ENCODE data around the gene PLCG2.
A peak's percentile ranks its signal among the peaks of the same experiment; 100 is the strongest.

PLCG2 gene

GRCh38 chr16:81778861-81779535 is at the start of gene PLCG2:
Gene PLCG2 (plus strand): TSS chr16:81779291. CDS start chr16:81785990, 6,699 bp downstream.
- DNase-seq (ENCODE audit: extremely low spot score): peak; percentile 92
- POLR2A ChIA-PET: interaction anchor here (0.8 to 1.8 kb wide), 5 partner anchors 8 to 45 kb away, joined by 3 to 7 read pairs (median 5); no protein-coding TSS in a partner anchor
- TF ChIP-seq, protein P1, sequence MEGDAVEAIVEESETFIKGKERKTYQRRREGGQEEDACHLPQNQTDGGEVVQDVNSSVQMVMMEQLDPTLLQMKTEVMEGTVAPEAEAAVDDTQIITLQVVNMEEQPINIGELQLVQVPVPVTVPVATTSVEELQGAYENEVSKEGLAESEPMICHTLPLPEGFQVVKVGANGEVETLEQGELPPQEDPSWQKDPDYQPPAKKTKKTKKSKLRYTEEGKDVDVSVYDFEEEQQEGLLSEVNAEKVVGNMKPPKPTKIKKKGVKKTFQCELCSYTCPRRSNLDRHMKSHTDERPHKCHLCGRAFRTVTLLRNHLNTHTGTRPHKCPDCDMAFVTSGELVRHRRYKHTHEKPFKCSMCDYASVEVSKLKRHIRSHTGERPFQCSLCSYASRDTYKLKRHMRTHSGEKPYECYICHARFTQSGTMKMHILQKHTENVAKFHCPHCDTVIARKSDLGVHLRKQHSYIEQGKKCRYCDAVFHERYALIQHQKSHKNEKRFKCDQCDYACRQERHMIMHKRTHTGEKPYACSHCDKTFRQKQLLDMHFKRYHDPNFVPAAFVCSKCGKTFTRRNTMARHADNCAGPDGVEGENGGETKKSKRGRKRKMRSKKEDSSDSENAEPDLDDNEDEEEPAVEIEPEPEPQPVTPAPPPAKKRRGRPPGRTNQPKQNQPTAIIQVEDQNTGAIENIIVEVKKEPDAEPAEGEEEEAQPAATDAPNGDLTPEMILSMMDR (IDR thresholded peaks at IDR 0.05; ENCODE audit: control extremely low read depth, extremely low read depth, low read depth, missing control alignments): no peak
- CTCF ChIA-PET: interaction anchor here (0.9 to 3.7 kb wide), 12 partner anchors 10 to 107 kb away, joined by 3 to 11 read pairs (median 6); no protein-coding TSS in a partner anchor

DNA sequence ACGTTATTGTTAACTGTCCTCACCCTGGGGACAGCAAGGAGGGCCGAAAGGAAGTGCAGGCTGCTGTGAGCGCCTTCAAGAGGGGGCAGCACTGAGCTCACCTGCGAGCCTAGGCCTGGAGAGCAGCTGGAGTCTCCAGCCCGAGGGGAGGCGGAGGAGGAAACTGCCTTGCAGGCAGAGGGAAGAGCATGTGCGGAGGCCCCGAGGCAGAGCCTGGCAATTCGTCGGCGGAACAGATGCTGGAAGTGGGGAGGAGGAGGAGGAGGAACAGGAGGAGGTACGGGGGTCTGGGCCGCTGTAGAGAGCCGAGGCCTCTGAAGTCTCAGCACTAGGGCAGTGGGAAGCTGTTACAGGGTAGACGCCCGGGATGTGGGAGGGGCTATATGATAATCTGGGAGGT is 49.6 kb upstream of the PLCG2 start:
- DNase-seq (ENCODE audit: extremely low spot score): no peak
- TF ChIP-seq, protein P1 (IDR thresholded peaks at IDR 0.05; ENCODE audit: control extremely low read depth, extremely low read depth, low read depth, missing control alignments): no peak
- POLR2A ChIA-PET: interaction anchor here (0.6 kb wide), 1 partner anchor 464 kb away, joined by 3 read pairs; no protein-coding TSS in a partner anchor
- CTCF ChIA-PET: interaction anchor here (0.7 to 3.4 kb wide), 33 partner anchors 8 to 524 kb away, joined by 3 to 13 read pairs (median 4); no protein-coding TSS in a partner anchor

DNA sequence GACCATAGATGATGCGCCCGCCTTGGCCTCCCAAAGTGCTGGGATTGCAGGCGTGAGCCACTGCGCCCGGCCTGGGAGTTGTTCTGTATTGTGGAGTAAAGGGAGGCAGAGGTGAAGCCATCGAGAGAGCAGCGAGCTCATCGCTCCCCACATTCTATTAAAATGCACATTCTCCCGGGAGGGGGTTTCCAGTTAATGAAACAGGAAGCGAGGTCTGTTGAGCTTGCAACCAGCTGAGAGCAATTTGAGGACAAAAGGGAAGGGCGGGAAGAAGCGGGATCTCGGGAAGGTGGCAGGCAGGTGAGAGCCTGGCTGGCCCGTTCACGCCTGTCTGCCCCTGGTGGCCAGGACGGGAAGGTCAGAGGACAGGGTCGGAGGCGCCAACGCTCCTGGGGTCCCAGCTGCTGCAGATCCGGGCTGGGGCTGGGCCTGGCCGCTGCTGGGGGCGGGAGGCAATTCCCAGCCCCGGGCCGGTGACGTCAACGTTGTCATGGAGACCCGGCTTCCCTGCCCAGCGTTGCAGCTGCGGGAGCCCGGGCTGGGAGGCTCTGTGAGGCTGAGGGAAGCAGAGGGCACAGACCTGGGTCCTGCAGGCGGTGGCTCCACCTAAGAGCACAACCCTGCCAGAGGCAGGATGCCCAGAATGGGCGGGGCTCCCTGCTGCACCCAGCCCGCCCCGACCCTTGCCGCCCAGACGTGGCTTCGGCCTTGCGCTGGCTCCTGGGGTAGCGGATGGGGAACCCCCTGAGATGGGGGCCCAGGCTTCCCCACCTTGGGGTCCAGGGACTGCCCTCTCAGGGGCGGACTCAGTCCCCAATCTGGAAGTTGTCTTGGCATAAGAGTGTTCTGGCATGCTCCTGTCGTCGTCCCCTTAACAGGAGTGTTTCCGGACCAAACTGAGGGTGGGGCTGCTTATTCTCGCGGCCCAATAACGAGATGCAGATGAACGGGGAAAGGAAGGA is 48.7 kb upstream of the PLCG2 start:
- CTCF ChIA-PET: interaction anchor here (0.7 to 3.4 kb wide), 39 partner anchors 8 to 525 kb away, joined by 3 to 13 read pairs (median 4); no protein-coding TSS in a partner anchor
- TF ChIP-seq, protein P1 (IDR thresholded peaks at IDR 0.05; ENCODE audit: control extremely low read depth, extremely low read depth, low read depth, missing control alignments): peak; percentile 65
- POLR2A ChIA-PET: interaction anchor here (0.6 to 0.7 kb wide), 3 partner anchors 97 to 465 kb away, joined by 3 to 5 read pairs (median 4); no protein-coding TSS in a partner anchor
- peak; percentile 79 for DNase-seq (ENCODE audit: extremely low spot score)

DNA sequence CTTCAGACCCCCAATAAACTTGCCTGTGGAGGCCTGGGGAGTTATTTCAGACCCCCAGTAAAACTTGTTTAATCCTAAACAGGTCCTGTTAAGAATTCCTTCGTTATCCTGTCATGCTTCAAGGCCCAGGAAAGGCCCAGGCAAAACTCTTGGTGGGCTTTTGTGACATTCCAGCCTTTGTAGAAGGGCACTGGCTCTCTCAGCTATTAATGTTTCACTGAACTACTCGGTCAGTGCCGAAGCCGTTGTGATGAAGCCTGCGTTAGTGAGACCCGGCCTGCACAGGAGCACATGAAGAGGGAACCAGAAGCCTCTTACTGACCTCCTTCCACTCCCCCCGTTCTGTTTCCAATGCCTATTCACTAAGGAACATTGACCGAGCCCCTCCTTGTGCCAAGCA is 47.4 kb upstream of the PLCG2 start:
- TF ChIP-seq, protein P1 (IDR thresholded peaks at IDR 0.05; ENCODE audit: control extremely low read depth, extremely low read depth, low read depth, missing control alignments): no peak
- ChIA-PET POLR2A (no interaction called here), CTCF (interaction anchor here (1.6 to 3.4 kb wide), 5 partner anchors 34 to 366 kb away, joined by 3 to 13 read pairs (median 10); no protein-coding TSS in a partner anchor)
- DNase-seq (ENCODE audit: extremely low spot score): no peak

GRCh38 chr16:81732699-81733098 is 46.4 kb upstream of the PLCG2 start:
- TF ChIP-seq, protein P1 (IDR thresholded peaks at IDR 0.05; ENCODE audit: control extremely low read depth, extremely low read depth, low read depth, missing control alignments): no peak
- no peak for DNase-seq (ENCODE audit: extremely low spot score)
- ChIA-PET POLR2A (no interaction called here), CTCF (interaction anchor here (1.0 to 3.4 kb wide), 2 partner anchors 9 to 110 kb away, joined by 3 to 13 read pairs; no protein-coding TSS in a partner anchor)

GRCh38 chr16:81733295-81733694 is 45.8 kb upstream of the PLCG2 start:
- TF ChIP-seq, protein P1 (IDR thresholded peaks at IDR 0.05; ENCODE audit: control extremely low read depth, extremely low read depth, low read depth, missing control alignments): no peak
- DNase-seq (ENCODE audit: extremely low spot score): no peak
- ChIA-PET POLR2A (no interaction called here), CTCF (interaction anchor here (1.3 to 1.8 kb wide), 2 partner anchors 9 to 368 kb away, joined by 4 read pairs; no protein-coding TSS in a partner anchor)
